GM23248 (cell line): ENCODE measurements around the gene SCML1. TPM values are rescaled to one million over a fixed set of nuclear protein-coding genes. Genes with fewer than 3 reads are reported as not detected.

ENCODE experiments used
- DNase-seq: peaks from one replicate; pipeline ENCODE4 v3.0.0-alpha.2; 2015
- H2AFZ ChIP-seq: fragments of 200-600 bp; sonication (generic); 2 replicates; pipeline ENCODE4 v1.6.1; 2016; ENCODE audit warnings: antibody characterized with exemption
- H3F3A ChIP-seq: fragments of 200-600 bp; sonication (generic); 2 replicates; pipeline ENCODE4 v1.6.1; 2016; ENCODE audit warnings: mild to moderate bottlenecking, antibody characterized with exemption, mixed run types; ENCODE audit not compliant: insufficient read depth
- H3K27ac ChIP-seq: fragments of 200-600 bp; sonication (generic); 2 replicates; pipeline ENCODE4 v1.5.1; 2016; ENCODE audit warnings: mild to moderate bottlenecking
- H3K27me3 ChIP-seq: fragments of 200-600 bp; sonication (generic); replicated peaks from 2 replicates; pipeline ENCODE4 v1.6.1; 2016; ENCODE audit warnings: mild to moderate bottlenecking; ENCODE audit not compliant: insufficient read depth
- H3K36me3 ChIP-seq: fragments of 200-600 bp; sonication (generic); 2 replicates; pipeline ENCODE4 v1.6.1; 2016; ENCODE audit warnings: low read depth, mild to moderate bottlenecking
- H3K4me1 ChIP-seq: fragments of 200-600 bp; sonication (generic); 2 replicates; pipeline ENCODE4 v1.6.1; 2016; ENCODE audit warnings: mild to moderate bottlenecking; ENCODE audit not compliant: insufficient read depth
- H3K4me2 ChIP-seq: fragments of 200-600 bp; sonication (generic); one replicate; pipeline ENCODE4 v1.6.1; 2016; ENCODE audit warnings: mild to moderate bottlenecking; ENCODE audit not compliant: unreplicated experiment
- H3K4me3 ChIP-seq: fragments of 200-600 bp; sonication (generic); 2 replicates; pipeline ENCODE4 v1.5.1; 2016; ENCODE audit warnings: mild to moderate bottlenecking
- H3K79me2 ChIP-seq: fragments of 200-600 bp; sonication (generic); 2 replicates; pipeline ENCODE4 v1.6.1; 2016; ENCODE audit warnings: mild to moderate bottlenecking; ENCODE audit not compliant: insufficient read depth
- H3K9ac ChIP-seq: fragments of 200-600 bp; sonication (generic); 2 replicates; pipeline ENCODE4 v1.6.1; 2016; ENCODE audit warnings: mild to moderate bottlenecking
- H3K9me2 ChIP-seq: fragments of 200-600 bp; sonication (generic); 2 replicates; pipeline ENCODE4 v1.6.1; 2016; ENCODE audit warnings: mixed run types, mild to moderate bottlenecking, moderate library complexity; ENCODE audit not compliant: insufficient read depth
- H3K9me3 ChIP-seq: fragments of 200-600 bp; sonication (generic); one replicate; pipeline ENCODE4 v1.6.1; 2017; ENCODE audit warnings: low read depth
- H4K20me1 ChIP-seq: fragments of 200-600 bp; sonication (generic); 2 replicates; pipeline ENCODE4 v1.6.0; 2016; ENCODE audit not compliant: insufficient read depth
- EZH2 ChIP-seq: fragments of 200-600 bp; sonication (generic); IDR thresholded peaks from 2 replicates; pipeline ENCODE4 v1.6.1; 2018; ENCODE audit warnings: antibody characterized with exemption, mild to moderate bottlenecking; ENCODE audit not compliant: insufficient read depth, poor library complexity, severe bottlenecking
- EZH2phosphoT487 ChIP-seq: fragments of 200-600 bp; sonication (generic); IDR thresholded peaks from 2 replicates; pipeline ENCODE4 v1.6.1; 2018; ENCODE audit warnings: antibody characterized with exemption, moderate library complexity, mild to moderate bottlenecking, low read depth; ENCODE audit not compliant: insufficient read depth
- WGBS, 2 experiments: methylation state at CpG; one replicate each; pipeline ENCODE4 v1.1.6; 2015 to 2017; ENCODE audit warnings: low lambda C conversion rate in 2 of 2, low coverage in 1 of 2; ENCODE audit errors: missing lambda C conversion rate in 2 of 2; 5-methylcytosine and 5-hydroxymethylcytosine counted together
- in situ Hi-C: fragments of 300-500 bp; cut with MboI; formaldehyde crosslinking; loops from 2 replicates; pipeline ENCODE4 v1.15.0; 2020
- polyA plus RNA-seq: library from polyadenylated mRNA; unstranded; fragments of >200 nt; fragmentation: Nextera tagmentation; extraction: Ambion mirVana; gene quantifications from 2 replicates; pipeline ENCODE4 v1.2.1, GENCODE V29; 2016
- total RNA-seq: library from RNA; depleted of rRNA; stranded (reverse); fragments of >200 nt; shearing (Covaris generic); gene quantifications from 2 replicates; pipeline ENCODE4 v1.2.3, GENCODE V29; 2014; rRNA removed

The SCML1 gene, protein sequence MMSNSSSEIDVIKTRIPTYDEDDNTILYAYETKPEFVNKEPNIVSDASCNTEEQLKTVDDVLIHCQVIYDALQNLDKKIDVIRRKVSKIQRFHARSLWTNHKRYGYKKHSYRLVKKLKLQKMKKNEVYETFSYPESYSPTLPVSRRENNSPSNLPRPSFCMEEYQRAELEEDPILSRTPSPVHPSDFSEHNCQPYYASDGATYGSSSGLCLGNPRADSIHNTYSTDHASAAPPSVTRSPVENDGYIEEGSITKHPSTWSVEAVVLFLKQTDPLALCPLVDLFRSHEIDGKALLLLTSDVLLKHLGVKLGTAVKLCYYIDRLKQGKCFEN
- total RNA-seq (6.6 and 7.5 TPM in 2 replicates), polyA plus RNA-seq (8.7 and 10.0 TPM in 2 replicates)

DNA sequence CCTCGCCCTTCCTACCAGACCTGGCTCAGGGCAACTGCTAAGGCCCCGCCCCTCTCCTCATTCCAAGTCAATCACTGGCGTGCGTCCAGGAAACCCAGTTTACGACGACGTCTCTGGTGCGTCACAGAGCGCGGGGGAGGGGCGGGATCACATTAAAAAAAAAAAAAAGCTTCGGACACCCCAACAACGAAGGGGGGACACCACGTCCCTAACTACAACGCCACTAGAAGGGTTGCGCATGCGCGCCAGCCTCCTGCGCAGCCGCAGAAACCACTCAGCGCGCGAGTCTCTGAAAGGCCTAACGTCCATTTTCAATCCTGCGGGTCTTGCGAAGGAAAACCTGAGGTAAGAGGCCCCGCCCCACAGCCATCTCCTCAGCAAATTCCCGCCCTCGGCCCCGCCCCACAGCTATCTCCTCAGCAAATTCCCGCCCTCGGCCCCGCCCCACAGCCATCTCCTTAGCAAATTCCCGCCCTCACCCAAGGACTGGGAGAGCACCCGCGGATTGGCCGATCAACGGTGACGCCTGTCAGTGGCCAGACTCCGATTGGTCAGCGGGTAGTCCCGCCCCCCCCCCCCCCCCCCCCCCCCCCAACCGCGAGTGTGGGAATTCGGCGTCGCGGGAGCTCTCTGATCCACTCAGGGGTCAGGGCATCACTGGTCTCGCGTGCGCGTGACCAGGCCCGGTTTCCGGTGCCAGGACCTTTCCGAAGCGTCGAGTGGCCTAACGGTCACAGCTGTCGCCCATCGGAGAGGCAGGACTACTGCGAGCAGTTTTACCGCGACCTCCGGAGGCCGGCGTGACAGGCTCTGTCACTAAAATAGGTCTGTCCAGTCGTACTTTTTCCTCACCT, at the start of gene SCML1:
Gene SCML1 (plus strand): TSS at position 638 of the 854 bp plus-strand sequence. CDS start 6,694 bp downstream, outside the sequence.
- in situ Hi-C loops, result no loop called here
- Histone ChIP-seq H3K27ac (peak within 1 kb of the TSS; percentile 82), H3K27me3 (no peaks in the 10 kb centered on the region), H3K4me2 (peak within 1 kb of the TSS; percentile 98), H3K9ac (peak within 1 kb of the TSS; percentile 91), H3K79me2 (peaks cover 37% of the 10 kb centered on the region), H3K4me1 (0 out of 2 replicates have a peak, but pooled peaks cover 5% of the 10 kb centered on the region), H3K9me2 (no peaks in the 10 kb centered on the region), H3K4me3 (peak within 1 kb of the TSS; percentile 84), H4K20me1 (no peaks in the 10 kb centered on the region), H3K36me3 (no peaks in the 10 kb centered on the region), H2AFZ (peak within 1 kb of the TSS; percentile 79), H3K9me3 (no peaks in the 10 kb centered on the region), H3F3A (0 out of 2 replicates have a peak, but pooled peaks cover 4% of the 10 kb centered on the region)
- WGBS, 2 experiments, result 1 to 2% methylated on average over 23 to 31 of the region's 67 CpGs
- peak; percentile 97 for DNase-seq
- no peak for TF ChIP-seq EZH2phosphoT487
- TF ChIP-seq EZH2, result no peak

DNA sequence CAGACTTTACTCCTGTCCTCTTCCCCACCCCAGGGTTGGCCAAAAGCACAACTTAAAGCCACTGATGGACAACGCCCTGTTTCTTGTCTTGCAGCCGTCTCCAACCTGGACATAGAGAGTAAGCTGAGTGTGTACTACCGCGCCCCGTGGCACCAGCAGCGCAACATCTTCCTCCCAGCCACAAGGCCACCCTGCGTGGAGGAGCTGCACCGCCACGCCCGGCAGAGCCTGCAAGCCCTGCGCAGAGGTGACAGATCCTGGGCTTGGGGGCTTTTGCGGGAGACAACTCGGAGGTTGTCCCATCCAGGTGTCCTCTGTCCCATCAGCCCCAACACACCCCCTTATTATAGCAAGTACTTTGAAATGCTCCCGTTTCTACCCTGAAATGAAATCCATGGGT, 49.6 kb upstream of the SCML1 start:
- WGBS, 2 experiments, result 95 to 99% methylated on average over 11 to 14 of the region's 14 CpGs
- DNase-seq, result no peak
- Histone ChIP-seq H3K9me3 (no peaks in the 10 kb centered on the region), H3K4me3 (no peak overlapping the region), H3K9ac (no peak overlapping the region), H4K20me1 (no peaks in the 10 kb centered on the region), H3K27ac (no peak overlapping the region), H3K36me3 (no peaks in the 10 kb centered on the region), H3K79me2 (no peaks in the 10 kb centered on the region), H3K9me2 (no peaks in the 10 kb centered on the region), H3K4me1 (peaks cover 4% of the 10 kb centered on the region; the same call in 1 of the 2 replicates), H3F3A (no peaks in the 10 kb centered on the region), H3K27me3 (no peaks in the 10 kb centered on the region), H2AFZ (no peak overlapping the region), H3K4me2 (no peak overlapping the region)
- TF ChIP-seq EZH2 (no peak), EZH2phosphoT487 (no peak)
- in situ Hi-C loops, result loop anchor here (10.0 kb wide), 1 partner anchor 443 kb away; no protein-coding TSS in a partner anchor

DNA sequence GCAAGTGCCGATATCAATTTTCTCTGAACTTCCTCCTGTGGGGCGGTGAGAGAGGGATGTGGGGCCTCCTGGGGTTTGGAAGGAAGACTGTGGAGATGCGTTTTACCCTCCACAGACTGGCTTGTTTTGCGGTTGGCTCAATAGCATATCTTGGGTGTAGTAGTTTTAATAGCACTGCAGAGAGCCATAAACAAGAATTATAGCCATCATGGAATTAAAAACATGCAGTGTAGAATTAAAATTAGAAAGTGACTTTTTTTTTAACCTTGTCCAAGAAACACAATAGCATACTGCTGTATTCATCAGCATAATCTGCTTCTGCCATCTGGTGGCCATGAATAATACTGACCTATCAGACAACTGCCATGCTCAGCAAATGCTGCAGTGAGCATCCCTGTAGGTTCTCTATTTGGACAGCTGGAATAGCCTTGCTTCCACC, 47.3 kb upstream of the SCML1 start:
- in situ Hi-C loops, result loop anchor here (10.0 kb wide), 1 partner anchor 445 kb away; no protein-coding TSS in a partner anchor
- TF ChIP-seq EZH2phosphoT487 (no peak), EZH2 (no peak)
- Histone ChIP-seq H3F3A (no peaks in the 10 kb centered on the region), H3K9me2 (no peaks in the 10 kb centered on the region), H3K36me3 (no peaks in the 10 kb centered on the region), H3K27ac (no peak overlapping the region), H2AFZ (no peak overlapping the region), H3K9ac (no peak overlapping the region), H4K20me1 (no peaks in the 10 kb centered on the region), H3K4me2 (no peak overlapping the region), H3K79me2 (no peaks in the 10 kb centered on the region), H3K27me3 (no peaks in the 10 kb centered on the region), H3K9me3 (no peaks in the 10 kb centered on the region), H3K4me1 (peaks cover 4% of the 10 kb centered on the region; the same call in 1 of the 2 replicates), H3K4me3 (no peak overlapping the region)
- WGBS, 2 experiments, result 13 to 17% methylated on average over 3 to 4 of the region's 4 CpGs
- peak; percentile 66 for DNase-seq

DNA sequence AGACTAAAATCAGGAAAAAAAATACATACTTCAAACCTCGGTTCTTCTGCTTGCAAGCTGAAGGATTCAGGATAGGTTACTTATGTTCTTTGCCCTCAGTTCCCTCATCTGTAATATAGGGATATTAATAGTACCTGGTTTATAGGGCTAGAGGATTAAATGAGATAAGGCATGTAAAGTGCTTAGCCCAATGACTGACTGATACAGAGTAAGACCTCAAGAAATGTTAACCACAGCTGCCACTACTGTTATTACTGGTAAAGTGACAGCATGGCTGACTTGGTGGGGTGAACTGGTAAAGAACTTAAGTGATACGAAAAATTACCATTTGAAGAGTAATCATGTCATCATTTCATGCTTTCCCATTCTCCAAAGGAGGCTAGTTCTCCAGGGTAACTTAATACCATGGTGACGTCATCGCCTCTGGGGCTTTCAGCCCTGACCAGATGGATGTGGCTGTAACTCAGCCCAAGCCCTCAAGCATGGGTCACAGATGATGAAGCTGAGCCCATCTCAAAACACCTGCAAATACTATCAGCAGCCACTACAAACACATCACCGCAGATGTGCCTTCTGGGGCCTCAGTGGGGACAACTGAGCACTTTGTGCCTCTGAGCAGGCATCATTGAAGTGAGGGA, 44.5 kb upstream of the SCML1 start:
- Histone ChIP-seq H2AFZ (no peak overlapping the region), H3K9me2 (no peaks in the 10 kb centered on the region), H3K36me3 (no peaks in the 10 kb centered on the region), H3K4me3 (no peak overlapping the region), H3K79me2 (no peaks in the 10 kb centered on the region), H4K20me1 (no peaks in the 10 kb centered on the region), H3K4me2 (no peak overlapping the region), H3K4me1 (peaks cover 4% of the 10 kb centered on the region; the same call in 1 of the 2 replicates), H3K27me3 (no peaks in the 10 kb centered on the region), H3F3A (no peaks in the 10 kb centered on the region), H3K27ac (no peak overlapping the region), H3K9ac (no peak overlapping the region), H3K9me3 (no peaks in the 10 kb centered on the region)
- DNase-seq, result peak; percentile 40
- WGBS, 2 experiments, result 86 to 87% methylated on average over 5 of the region's 5 CpGs
- no peak for TF ChIP-seq EZH2
- in situ Hi-C loops, result no loop called here
